ENCODE data around the gene AATF.

AATF gene

GRCh38 chr17:36994438-36994837 is 45.7 kb downstream of the AATF start:
- DNase-seq (ENCODE audit: low read depth, low spot score) = no peak
- H3K9me3 ChIP-seq (ENCODE audit: insufficient read depth, low read length) = no peaks in the 10 kb centered on the region
- peaks cover 40% of the 10 kb centered on the region for H3K36me3 ChIP-seq (ENCODE audit: insufficient read depth, insufficient read length, low read length)
- H3K4me3 ChIP-seq (ENCODE audit: insufficient read length, low read depth) = no peak overlapping the region
- TF ChIP-seq ZNF274 (IDR thresholded peaks at IDR 0.05; ENCODE audit: low read depth, low read length) (no peak), SUZ12 (IDR thresholded peaks at IDR 0.05; ENCODE audit: extremely low read depth, insufficient read depth, insufficient read length) (no peak), YY1 (IDR thresholded peaks at IDR 0.05; ENCODE audit: insufficient read depth, insufficient read length) (no peak)
- no peaks in the 10 kb centered on the region for H3K27me3 ChIP-seq (ENCODE audit: insufficient read depth, insufficient read length)
- H3K9ac ChIP-seq (ENCODE audit: insufficient read length, low read depth) = no peak overlapping the region
- no peaks in the 10 kb centered on the region for H3K4me1 ChIP-seq (ENCODE audit: insufficient read depth, insufficient read length)

- Histone ChIP-seq H3K36me3 (ENCODE audit: insufficient read depth, insufficient read length, low read length) (peaks cover 35% of the 10 kb centered on the region), H3K4me3 (ENCODE audit: insufficient read length, low read depth) (no peak overlapping the region), H3K4me1 (ENCODE audit: insufficient read depth, insufficient read length) (no peaks in the 10 kb centered on the region), H3K9me3 (ENCODE audit: insufficient read depth, low read length) (peaks cover 12% of the 10 kb centered on the region; the same call in 1 of the 2 replicates), H3K27me3 (ENCODE audit: insufficient read depth, insufficient read length) (no peaks in the 10 kb centered on the region), H3K9ac (ENCODE audit: insufficient read length, low read depth) (no peak overlapping the region)
- no peak for TF ChIP-seq YY1 (IDR thresholded peaks at IDR 0.05; ENCODE audit: insufficient read depth, insufficient read length)
- TF ChIP-seq ZNF274 (IDR thresholded peaks at IDR 0.05; ENCODE audit: low read depth, low read length) = no peak
- TF ChIP-seq SUZ12 (IDR thresholded peaks at IDR 0.05; ENCODE audit: extremely low read depth, insufficient read depth, insufficient read length) = no peak
- DNase-seq (ENCODE audit: low read depth, low spot score) = no peak
These were observed 50.7 kb downstream of the AATF start for GRCh38 chr17:36999471-36999870.

GRCh38 chr17:37016780-37017179 is 68.0 kb downstream of the AATF start:
- TF ChIP-seq SUZ12 (IDR thresholded peaks at IDR 0.05; ENCODE audit: extremely low read depth, insufficient read depth, insufficient read length) (no peak), YY1 (IDR thresholded peaks at IDR 0.05; ENCODE audit: insufficient read depth, insufficient read length) (no peak), ZNF274 (IDR thresholded peaks at IDR 0.05; ENCODE audit: low read depth, low read length) (no peak)
- Histone ChIP-seq H3K4me1 (ENCODE audit: insufficient read depth, insufficient read length) (no peaks in the 10 kb centered on the region), H3K9me3 (ENCODE audit: insufficient read depth, low read length) (no peaks in the 10 kb centered on the region), H3K27me3 (ENCODE audit: insufficient read depth, insufficient read length) (no peaks in the 10 kb centered on the region), H3K4me3 (ENCODE audit: insufficient read length, low read depth) (no peak overlapping the region), H3K9ac (ENCODE audit: insufficient read length, low read depth) (no peak overlapping the region), H3K36me3 (ENCODE audit: insufficient read depth, insufficient read length, low read length) (peaks cover 5% of the 10 kb centered on the region)
- no peak for DNase-seq (ENCODE audit: low read depth, low spot score)

- Histone ChIP-seq H3K4me1 (ENCODE audit: insufficient read depth, insufficient read length) (no peaks in the 10 kb centered on the region), H3K4me3 (ENCODE audit: insufficient read length, low read depth) (no peak overlapping the region), H3K27me3 (ENCODE audit: insufficient read depth, insufficient read length) (no peaks in the 10 kb centered on the region), H3K9me3 (ENCODE audit: insufficient read depth, low read length) (no peaks in the 10 kb centered on the region), H3K9ac (ENCODE audit: insufficient read length, low read depth) (no peak overlapping the region), H3K36me3 (ENCODE audit: insufficient read depth, insufficient read length, low read length) (peaks cover 5% of the 10 kb centered on the region)
- TF ChIP-seq SUZ12 (IDR thresholded peaks at IDR 0.05; ENCODE audit: extremely low read depth, insufficient read depth, insufficient read length) = no peak
- no peak for TF ChIP-seq YY1 (IDR thresholded peaks at IDR 0.05; ENCODE audit: insufficient read depth, insufficient read length)
- TF ChIP-seq ZNF274 (IDR thresholded peaks at IDR 0.05; ENCODE audit: low read depth, low read length) = no peak
- no peak for DNase-seq (ENCODE audit: low read depth, low spot score)
These were observed 68.7 kb downstream of the AATF start for GRCh38 chr17:37017404-37017803.

GRCh38 chr17:37019117-37019740 is 70.5 kb downstream of the AATF start:
- Histone ChIP-seq H3K9ac (ENCODE audit: insufficient read length, low read depth) (no peak overlapping the region), H3K9me3 (ENCODE audit: insufficient read depth, low read length) (no peaks in the 10 kb centered on the region), H3K4me3 (ENCODE audit: insufficient read length, low read depth) (no peak overlapping the region), H3K4me1 (ENCODE audit: insufficient read depth, insufficient read length) (no peaks in the 10 kb centered on the region), H3K27me3 (ENCODE audit: insufficient read depth, insufficient read length) (no peaks in the 10 kb centered on the region), H3K36me3 (ENCODE audit: insufficient read depth, insufficient read length, low read length) (peaks cover 11% of the 10 kb centered on the region)
- TF ChIP-seq SUZ12 (IDR thresholded peaks at IDR 0.05; ENCODE audit: extremely low read depth, insufficient read depth, insufficient read length) = no peak
- TF ChIP-seq YY1 (IDR thresholded peaks at IDR 0.05; ENCODE audit: insufficient read depth, insufficient read length) = no peak
- no peak for TF ChIP-seq ZNF274 (IDR thresholded peaks at IDR 0.05; ENCODE audit: low read depth, low read length)
- DNase-seq (ENCODE audit: low read depth, low spot score) = no peak

GRCh38 chr17:37019741-37020129 is 71.0 kb downstream of the AATF start:
- TF ChIP-seq YY1 (IDR thresholded peaks at IDR 0.05; ENCODE audit: insufficient read depth, insufficient read length) = no peak
- no peak for TF ChIP-seq ZNF274 (IDR thresholded peaks at IDR 0.05; ENCODE audit: low read depth, low read length)
- no peak for TF ChIP-seq SUZ12 (IDR thresholded peaks at IDR 0.05; ENCODE audit: extremely low read depth, insufficient read depth, insufficient read length)

GRCh38 chr17:37024181-37024637 is 75.5 kb downstream of the AATF start:
- no peak overlapping the region for H3K9ac ChIP-seq (ENCODE audit: insufficient read length, low read depth)
- H3K4me1 ChIP-seq (ENCODE audit: insufficient read depth, insufficient read length) = no peaks in the 10 kb centered on the region
- no peak for TF ChIP-seq SUZ12 (IDR thresholded peaks at IDR 0.05; ENCODE audit: extremely low read depth, insufficient read depth, insufficient read length)
- no peak for TF ChIP-seq YY1 (IDR thresholded peaks at IDR 0.05; ENCODE audit: insufficient read depth, insufficient read length)
- no peak for TF ChIP-seq ZNF274 (IDR thresholded peaks at IDR 0.05; ENCODE audit: low read depth, low read length)
- DNase-seq (ENCODE audit: low read depth, low spot score) = no peak
- H3K27me3 ChIP-seq (ENCODE audit: insufficient read depth, insufficient read length) = no peaks in the 10 kb centered on the region
- no peaks in the 10 kb centered on the region for H3K9me3 ChIP-seq (ENCODE audit: insufficient read depth, low read length)
- peaks cover 9% of the 10 kb centered on the region for H3K36me3 ChIP-seq (ENCODE audit: insufficient read depth, insufficient read length, low read length)
- H3K4me3 ChIP-seq (ENCODE audit: insufficient read length, low read depth) = no peak overlapping the region

More at GRCh38 chr17:37019741-37020129, 71.0 kb downstream of the AATF start:
- Histone ChIP-seq H3K9me3 (ENCODE audit: insufficient read depth, low read length) (no peaks in the 10 kb centered on the region), H3K36me3 (ENCODE audit: insufficient read depth, insufficient read length, low read length) (peaks cover 11% of the 10 kb centered on the region), H3K27me3 (ENCODE audit: insufficient read depth, insufficient read length) (no peaks in the 10 kb centered on the region), H3K4me3 (ENCODE audit: insufficient read length, low read depth) (no peak overlapping the region), H3K4me1 (ENCODE audit: insufficient read depth, insufficient read length) (no peaks in the 10 kb centered on the region), H3K9ac (ENCODE audit: insufficient read length, low read depth) (no peak overlapping the region)
- no peak for DNase-seq (ENCODE audit: low read depth, low spot score)
